ENCODE measurements around the gene MED13L.

The MED13L gene

GRCh38 chr12:116099652-116100432 lies 177.7 kb downstream of the MED13L start:
- Histone ChIP-seq H3K27ac (ENCODE audit: insufficient read depth in 1 of 2, low read depth in 1 of 2, low read length in 2 of 2, poor library complexity in 1 of 2, severe bottlenecking in 2 of 2) (no peak overlapping the region), H3K27me3 (replicated peaks in 2 of 5; ENCODE audit: control insufficient read depth in 4 of 5, insufficient read depth in 5 of 5, low read length in 4 of 5) (no peaks in the 10 kb centered on the region), H3K36me3 (ENCODE audit: control insufficient read depth in 4 of 4, insufficient read depth in 4 of 4, low read length in 3 of 4) (peaks cover 0 to 13% (median 5%) of the 10 kb centered on the region in 4 experiments), H3K4me3 (ENCODE audit: control insufficient read depth in 1 of 7, extremely low read depth in 1 of 7, insufficient read depth in 4 of 7, low read depth in 2 of 7, low read length in 6 of 7) (no peak overlapping the region), H3K4me1 (ENCODE audit: control extremely low read depth in 1 of 4, control insufficient read depth in 4 of 4, insufficient read depth in 4 of 4, low read length in 3 of 4) (no peaks in the 10 kb centered on the region), H3K9me3 (ENCODE audit: control extremely low read depth in 1 of 5, control insufficient read depth in 4 of 5, insufficient read depth in 2 of 5, low read depth in 1 of 5, low read length in 4 of 5) (no peaks in the 10 kb centered on the region)
- ChIA-PET CTCF (interaction anchor here (0.7 to 1.6 kb wide), 3 partner anchors 10 to 609 kb away, joined by 4 to 5 read pairs (median 4); no protein-coding TSS in a partner anchor), POLR2A (interaction anchor here (0.6 kb wide), 1 partner anchor 13 kb away, joined by 3 read pairs; no protein-coding TSS in a partner anchor)
- 96% methylated on average over 6 of the region's 6 CpGs for WGBS (ENCODE audit: insufficient coverage)
- DNase-seq: no peak

- H3K27me3 ChIP-seq (replicated peaks in 2 of 5; ENCODE audit: control insufficient read depth in 4 of 5, insufficient read depth in 5 of 5, low read length in 4 of 5): no peaks in the 10 kb centered on the region
- H3K4me3 ChIP-seq (ENCODE audit: control insufficient read depth in 1 of 7, extremely low read depth in 1 of 7, insufficient read depth in 4 of 7, low read depth in 2 of 7, low read length in 6 of 7): no peak overlapping the region
- no peaks in the 10 kb centered on the region for H3K4me1 ChIP-seq (ENCODE audit: control extremely low read depth in 1 of 4, control insufficient read depth in 4 of 4, insufficient read depth in 4 of 4, low read length in 3 of 4)
- ChIA-PET CTCF (no interaction called here), POLR2A (no interaction called here)
- no peak overlapping the region for H3K27ac ChIP-seq (ENCODE audit: insufficient read depth in 1 of 2, low read depth in 1 of 2, low read length in 2 of 2, poor library complexity in 1 of 2, severe bottlenecking in 2 of 2)
- no peak for DNase-seq
- no peaks in the 10 kb centered on the region for H3K9me3 ChIP-seq (ENCODE audit: control extremely low read depth in 1 of 5, control insufficient read depth in 4 of 5, insufficient read depth in 2 of 5, low read depth in 1 of 5, low read length in 4 of 5)
- 100% methylated on average over 2 of the region's 5 CpGs for WGBS (ENCODE audit: insufficient coverage)
- H3K36me3 ChIP-seq (ENCODE audit: control insufficient read depth in 4 of 4, insufficient read depth in 4 of 4, low read length in 3 of 4): peaks cover 2 to 16% (median 8%) of the 10 kb centered on the region in 4 experiments
Measured at GRCh38 chr12:116096874-116097273, 180.6 kb downstream of the MED13L start.

DNA sequence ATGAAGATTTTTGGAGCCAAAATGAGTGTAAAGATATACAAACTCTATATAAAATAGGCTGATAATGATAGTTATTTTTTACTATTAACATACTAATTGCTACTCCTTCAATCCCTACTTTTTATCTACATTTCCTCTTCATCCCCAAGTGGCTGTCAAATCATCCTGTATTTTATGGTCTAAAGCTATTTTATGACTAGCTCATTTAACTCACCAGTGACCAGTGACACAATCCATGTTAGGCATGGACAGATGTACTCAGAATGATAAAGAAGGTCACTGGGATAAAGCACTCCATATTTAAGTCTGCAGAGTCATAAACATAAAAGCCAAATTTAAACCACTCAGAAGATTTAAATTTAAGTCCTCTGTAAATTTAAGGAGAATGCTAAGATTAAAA lies 183.0 kb downstream of the MED13L start:
- ChIA-PET POLR2A (interaction anchor here (0.6 kb wide), 1 partner anchor 117 kb away, joined by 6 read pairs; no protein-coding TSS in a partner anchor), CTCF (no interaction called here)
- peaks cover 9 to 23% (median 15%) of the 10 kb centered on the region in 4 experiments for H3K36me3 ChIP-seq (ENCODE audit: control insufficient read depth in 4 of 4, insufficient read depth in 4 of 4, low read length in 3 of 4)
- no peaks in the 10 kb centered on the region for H3K27me3 ChIP-seq (replicated peaks in 2 of 5; ENCODE audit: control insufficient read depth in 4 of 5, insufficient read depth in 5 of 5, low read length in 4 of 5)
- no peak overlapping the region for H3K4me3 ChIP-seq (ENCODE audit: control insufficient read depth in 1 of 7, extremely low read depth in 1 of 7, insufficient read depth in 4 of 7, low read depth in 2 of 7, low read length in 6 of 7)
- H3K4me1 ChIP-seq (ENCODE audit: control extremely low read depth in 1 of 4, control insufficient read depth in 4 of 4, insufficient read depth in 4 of 4, low read length in 3 of 4): no peaks in the 10 kb centered on the region
- DNase-seq: no peak
- H3K27ac ChIP-seq (ENCODE audit: insufficient read depth in 1 of 2, low read depth in 1 of 2, low read length in 2 of 2, poor library complexity in 1 of 2, severe bottlenecking in 2 of 2): no peak overlapping the region
- H3K9me3 ChIP-seq (ENCODE audit: control extremely low read depth in 1 of 5, control insufficient read depth in 4 of 5, insufficient read depth in 2 of 5, low read depth in 1 of 5, low read length in 4 of 5): no peaks in the 10 kb centered on the region

GRCh38 chr12:116093915-116094314 lies 183.6 kb downstream of the MED13L start:
- ChIA-PET POLR2A (no interaction called here), CTCF (no interaction called here)
- no peaks in the 10 kb centered on the region for H3K9me3 ChIP-seq (ENCODE audit: control extremely low read depth in 1 of 5, control insufficient read depth in 4 of 5, insufficient read depth in 2 of 5, low read depth in 1 of 5, low read length in 4 of 5)
- no peaks in the 10 kb centered on the region for H3K4me1 ChIP-seq (ENCODE audit: control extremely low read depth in 1 of 4, control insufficient read depth in 4 of 4, insufficient read depth in 4 of 4, low read length in 3 of 4)
- WGBS (ENCODE audit: insufficient coverage): no CpG with 5 or more reads among the region's 1 CpG
- H3K27ac ChIP-seq (ENCODE audit: insufficient read depth in 1 of 2, low read depth in 1 of 2, low read length in 2 of 2, poor library complexity in 1 of 2, severe bottlenecking in 2 of 2): no peak overlapping the region
- no peak overlapping the region for H3K4me3 ChIP-seq (ENCODE audit: control insufficient read depth in 1 of 7, extremely low read depth in 1 of 7, insufficient read depth in 4 of 7, low read depth in 2 of 7, low read length in 6 of 7)
- H3K27me3 ChIP-seq (replicated peaks in 2 of 5; ENCODE audit: control insufficient read depth in 4 of 5, insufficient read depth in 5 of 5, low read length in 4 of 5): no peaks in the 10 kb centered on the region
- no peak for DNase-seq
- H3K36me3 ChIP-seq (ENCODE audit: control insufficient read depth in 4 of 4, insufficient read depth in 4 of 4, low read length in 3 of 4): peaks cover 9 to 23% (median 15%) of the 10 kb centered on the region in 4 experiments

DNA sequence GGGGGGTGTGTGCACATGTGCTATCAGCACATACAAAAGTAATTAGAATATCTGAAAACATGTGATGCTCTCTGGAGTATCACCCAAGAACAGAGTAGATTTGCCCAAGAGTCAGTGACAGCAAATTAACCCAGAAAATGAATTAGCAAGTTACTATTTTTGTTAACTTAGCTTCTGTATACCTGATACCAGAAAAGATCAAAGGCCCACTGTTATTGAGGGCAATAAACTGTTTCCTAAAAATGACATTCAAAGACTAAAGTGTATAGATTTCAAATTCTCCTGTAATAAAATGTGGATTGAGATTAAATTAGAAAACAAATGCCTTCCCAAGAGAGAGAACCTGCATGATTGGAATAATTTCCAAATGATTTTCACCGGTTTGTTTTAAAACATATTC lies 184.7 kb downstream of the MED13L start:
- ChIA-PET POLR2A (no interaction called here), CTCF (interaction anchor here (1.0 to 1.6 kb wide), 3 partner anchors 18 to 28 kb away, joined by 3 to 4 read pairs (median 4); no protein-coding TSS in a partner anchor)

GRCh38 chr12:116092162-116092561 lies 185.3 kb downstream of the MED13L start:
- no peak for DNase-seq
- Histone ChIP-seq H3K27me3 (replicated peaks in 2 of 5; ENCODE audit: control insufficient read depth in 4 of 5, insufficient read depth in 5 of 5, low read length in 4 of 5) (no peaks in the 10 kb centered on the region), H3K4me3 (ENCODE audit: control insufficient read depth in 1 of 7, extremely low read depth in 1 of 7, insufficient read depth in 4 of 7, low read depth in 2 of 7, low read length in 6 of 7) (no peak overlapping the region), H3K9me3 (ENCODE audit: control extremely low read depth in 1 of 5, control insufficient read depth in 4 of 5, insufficient read depth in 2 of 5, low read depth in 1 of 5, low read length in 4 of 5) (no peaks in the 10 kb centered on the region), H3K4me1 (ENCODE audit: control extremely low read depth in 1 of 4, control insufficient read depth in 4 of 4, insufficient read depth in 4 of 4, low read length in 3 of 4) (peaks cover 5 to 15% (median 12%) of the 10 kb centered on the region in 4 experiments), H3K36me3 (ENCODE audit: control insufficient read depth in 4 of 4, insufficient read depth in 4 of 4, low read length in 3 of 4) (peaks cover 9 to 26% (median 15%) of the 10 kb centered on the region in 4 experiments), H3K27ac (ENCODE audit: insufficient read depth in 1 of 2, low read depth in 1 of 2, low read length in 2 of 2, poor library complexity in 1 of 2, severe bottlenecking in 2 of 2) (no peak overlapping the region)
- POLR2A ChIA-PET: no interaction called here
- WGBS (ENCODE audit: insufficient coverage): 100% methylated on average over 1 of the region's 3 CpGs
- CTCF ChIA-PET: interaction anchor here (0.8 to 1.6 kb wide), 6 partner anchors 9 to 49 kb away, joined by 3 to 6 read pairs (median 4); no protein-coding TSS in a partner anchor

More for the DNA sequence above, 184.7 kb downstream of the MED13L start:
- Histone ChIP-seq H3K4me3 (ENCODE audit: control insufficient read depth in 1 of 7, extremely low read depth in 1 of 7, insufficient read depth in 4 of 7, low read depth in 2 of 7, low read length in 6 of 7) (no peak overlapping the region), H3K36me3 (ENCODE audit: control insufficient read depth in 4 of 4, insufficient read depth in 4 of 4, low read length in 3 of 4) (peaks cover 9 to 26% (median 15%) of the 10 kb centered on the region in 4 experiments), H3K4me1 (ENCODE audit: control extremely low read depth in 1 of 4, control insufficient read depth in 4 of 4, insufficient read depth in 4 of 4, low read length in 3 of 4) (peaks cover 4 to 9% (median 7%) of the 10 kb centered on the region in 4 experiments), H3K27me3 (replicated peaks in 2 of 5; ENCODE audit: control insufficient read depth in 4 of 5, insufficient read depth in 5 of 5, low read length in 4 of 5) (no peaks in the 10 kb centered on the region), H3K9me3 (ENCODE audit: control extremely low read depth in 1 of 5, control insufficient read depth in 4 of 5, insufficient read depth in 2 of 5, low read depth in 1 of 5, low read length in 4 of 5) (no peaks in the 10 kb centered on the region), H3K27ac (ENCODE audit: insufficient read depth in 1 of 2, low read depth in 1 of 2, low read length in 2 of 2, poor library complexity in 1 of 2, severe bottlenecking in 2 of 2) (no peak overlapping the region)
- no peak for DNase-seq
- WGBS (ENCODE audit: insufficient coverage): no CpG with 5 or more reads among the region's 1 CpG

GRCh38 chr12:116091579-116091978 lies 185.9 kb downstream of the MED13L start:
- ChIA-PET CTCF (interaction anchor here (0.8 to 1.7 kb wide), 7 partner anchors 10 to 50 kb away, joined by 3 to 6 read pairs (median 3); no protein-coding TSS in a partner anchor), POLR2A (no interaction called here)
- DNase-seq: no peak
- Histone ChIP-seq H3K9me3 (ENCODE audit: control extremely low read depth in 1 of 5, control insufficient read depth in 4 of 5, insufficient read depth in 2 of 5, low read depth in 1 of 5, low read length in 4 of 5) (no peaks in the 10 kb centered on the region), H3K27me3 (replicated peaks in 2 of 5; ENCODE audit: control insufficient read depth in 4 of 5, insufficient read depth in 5 of 5, low read length in 4 of 5) (no peaks in the 10 kb centered on the region), H3K4me1 (ENCODE audit: control extremely low read depth in 1 of 4, control insufficient read depth in 4 of 4, insufficient read depth in 4 of 4, low read length in 3 of 4) (peaks cover 5 to 15% (median 12%) of the 10 kb centered on the region in 4 experiments), H3K4me3 (ENCODE audit: control insufficient read depth in 1 of 7, extremely low read depth in 1 of 7, insufficient read depth in 4 of 7, low read depth in 2 of 7, low read length in 6 of 7) (no peak overlapping the region), H3K36me3 (ENCODE audit: control insufficient read depth in 4 of 4, insufficient read depth in 4 of 4, low read length in 3 of 4) (peaks cover 9 to 26% (median 15%) of the 10 kb centered on the region in 4 experiments), H3K27ac (ENCODE audit: insufficient read depth in 1 of 2, low read depth in 1 of 2, low read length in 2 of 2, poor library complexity in 1 of 2, severe bottlenecking in 2 of 2) (no peak overlapping the region)

Measured in common myeloid progenitor, CD34-positive (primary cell).